HepG2 (cell line): ENCODE data around the gene CSTB. TPM values are rescaled to one million over a fixed set of nuclear protein-coding genes. Genes with fewer than 3 reads are reported as not detected.

Experiments used
- FOXO1 ChIP-seq: sonication (generic); formaldehyde crosslinking; IDR thresholded peaks from 2 replicates; pipeline ENCODE4 v1.4.0; 2020; ENCODE audit warnings: missing genetic modification reagents
- GFI1 ChIP-seq: sonication (generic); formaldehyde crosslinking; IDR thresholded peaks from 2 replicates; pipeline ENCODE4 v1.5.0; 2020; ENCODE audit warnings: missing genetic modification reagents, mild to moderate bottlenecking, borderline replicate concordance
- GPN1 ChIP-seq: sonication (generic); formaldehyde crosslinking; IDR thresholded peaks from 2 replicates; pipeline ENCODE4 v1.5.1; 2020; ENCODE audit warnings: missing genetic modification reagents, borderline replicate concordance
- KAT2B ChIP-seq: fragments of 150-350 bp; IDR thresholded peaks from 2 replicates; pipeline ENCODE4 v1.6.1; 2014; ENCODE audit warnings: low read depth, low read length, borderline replicate concordance
- MAX ChIP-seq: IDR thresholded peaks from 2 replicates; pipeline ENCODE4 v1.6.1; 2012; ENCODE audit warnings: inconsistent platforms
- MED13 ChIP-seq: sonication (generic); formaldehyde crosslinking; IDR thresholded peaks from 2 replicates; pipeline ENCODE4 v1.5.0; 2020; ENCODE audit warnings: missing genetic modification reagents
- MTF1 ChIP-seq: sonication (generic); formaldehyde crosslinking; IDR thresholded peaks from 2 replicates; pipeline ENCODE4 v1.5.0; 2020; ENCODE audit warnings: missing genetic modification reagents
- NFE2L1 ChIP-seq: sonication (generic); formaldehyde crosslinking; IDR thresholded peaks from 2 replicates; pipeline ENCODE4 v1.4.0; 2020; ENCODE audit warnings: missing genetic modification reagents, mild to moderate bottlenecking, borderline replicate concordance
- NFKBIZ ChIP-seq: IDR thresholded peaks from 2 replicates; pipeline ENCODE4 v1.6.1; 2018; ENCODE audit warnings: missing genetic modification reagents, missing compliant biosample characterization
- REXO4 ChIP-seq: sonication (generic); formaldehyde crosslinking; IDR thresholded peaks from 2 replicates; pipeline ENCODE4 v1.8.0; 2022; ENCODE audit warnings: missing genetic modification reagents, mild to moderate bottlenecking, borderline replicate concordance
- RNF219 ChIP-seq: sonication (generic); formaldehyde crosslinking; IDR thresholded peaks from 2 replicates; pipeline ENCODE4 v1.5.0; 2020; ENCODE audit warnings: mild to moderate bottlenecking, missing genetic modification reagents
- RORA ChIP-seq: sonication (generic); formaldehyde crosslinking; IDR thresholded peaks from 2 replicates; pipeline ENCODE4 v1.5.0; 2020; ENCODE audit warnings: mild to moderate bottlenecking, missing genetic modification reagents, moderate library complexity
- TRAFD1 ChIP-seq: sonication (generic); formaldehyde crosslinking; IDR thresholded peaks from 2 replicates; pipeline ENCODE4 v1.5.1; 2020; ENCODE audit warnings: missing genetic modification reagents, mild to moderate bottlenecking, borderline replicate concordance
- ZBTB20 ChIP-seq: sonication (generic); formaldehyde crosslinking; IDR thresholded peaks from 2 replicates; pipeline ENCODE4 v1.8.1; 2023; ENCODE audit warnings: missing genetic modification reagents, low read depth, mild to moderate bottlenecking, borderline replicate concordance
- ZKSCAN8 ChIP-seq: IDR thresholded peaks from 2 replicates; pipeline ENCODE4 v1.6.1; 2016; ENCODE audit warnings: borderline replicate concordance, missing genetic modification reagents, missing compliant biosample characterization
- ZNF331 ChIP-seq: sonication (generic); formaldehyde crosslinking; IDR thresholded peaks from 2 replicates; pipeline ENCODE4 v1.4.0; 2020; ENCODE audit warnings: missing genetic modification reagents
- ZNF33B ChIP-seq: sonication (generic); formaldehyde crosslinking; IDR thresholded peaks from 2 replicates; pipeline ENCODE4 v1.5.1; 2020; ENCODE audit warnings: mild to moderate bottlenecking, missing genetic modification reagents
- ZNF607 ChIP-seq: sonication (generic); formaldehyde crosslinking; IDR thresholded peaks from 2 replicates; pipeline ENCODE4 v1.5.1; 2020; ENCODE audit warnings: missing genetic modification reagents, mild to moderate bottlenecking, borderline replicate concordance
- ZNF614 ChIP-seq: IDR thresholded peaks from 2 replicates; pipeline ENCODE4 v1.6.1; 2018; ENCODE audit warnings: missing biosample characterization, missing genetic modification reagents, inconsistent platforms, borderline replicate concordance
- polyA plus RNA-seq, 8 experiments: library from polyadenylated mRNA; depleted of rRNA in 3 of 8; stranded (reverse) in 7 of 8; unstranded in 1 of 8; fragments of >200 nt; fragmentation: Illumina TruSeq in 4 of 8; extraction: Trizol in 4 of 8; gene quantifications; 2 replicates each; pipeline versions ENCODE4 v1.2.1 to v1.2.3, GENCODE V29; 2011 to 2016; ENCODE audit warnings: low read depth in 4 of 8, missing spikeins in 1 of 8, mixed read lengths in 1 of 8; ENCODE audit not compliant: insufficient read depth in 1 of 8
- total RNA-seq, 5 experiments: library from RNA; depleted of rRNA; stranded (reverse); fragments of >200 nt; fragmentation: Illumina TruSeq; extraction: Trizol; gene quantifications; 2 replicates each; pipeline ENCODE4 v1.2.3, GENCODE V29; 2016; ENCODE audit warnings: low read depth in 1 of 5
- TF ChIP-seq, protein P1 (sequence below): IDR thresholded peaks from 2 replicates; pipeline ENCODE4 v1.6.1; 2018; ENCODE audit warnings: missing genetic modification reagents
- TF ChIP-seq, protein P2 (sequence below): sonication (generic); formaldehyde crosslinking; IDR thresholded peaks from 2 replicates; pipeline ENCODE4 v1.5.0; 2020; ENCODE audit warnings: mild to moderate bottlenecking, low read depth, missing genetic modification reagents, borderline replicate concordance
- TF ChIP-seq, protein P3 (sequence below): sonication (generic); formaldehyde crosslinking; IDR thresholded peaks from 2 replicates; pipeline ENCODE4 v1.4.0; 2020; ENCODE audit warnings: missing genetic modification reagents

CSTB gene
- total and polyA plus RNA-seq, 2 of the 13 experiments (the other 11 are each of a cell fraction or from before 2014, with no cell fraction given): 11.7 to 94.1 TPM

DNA sequence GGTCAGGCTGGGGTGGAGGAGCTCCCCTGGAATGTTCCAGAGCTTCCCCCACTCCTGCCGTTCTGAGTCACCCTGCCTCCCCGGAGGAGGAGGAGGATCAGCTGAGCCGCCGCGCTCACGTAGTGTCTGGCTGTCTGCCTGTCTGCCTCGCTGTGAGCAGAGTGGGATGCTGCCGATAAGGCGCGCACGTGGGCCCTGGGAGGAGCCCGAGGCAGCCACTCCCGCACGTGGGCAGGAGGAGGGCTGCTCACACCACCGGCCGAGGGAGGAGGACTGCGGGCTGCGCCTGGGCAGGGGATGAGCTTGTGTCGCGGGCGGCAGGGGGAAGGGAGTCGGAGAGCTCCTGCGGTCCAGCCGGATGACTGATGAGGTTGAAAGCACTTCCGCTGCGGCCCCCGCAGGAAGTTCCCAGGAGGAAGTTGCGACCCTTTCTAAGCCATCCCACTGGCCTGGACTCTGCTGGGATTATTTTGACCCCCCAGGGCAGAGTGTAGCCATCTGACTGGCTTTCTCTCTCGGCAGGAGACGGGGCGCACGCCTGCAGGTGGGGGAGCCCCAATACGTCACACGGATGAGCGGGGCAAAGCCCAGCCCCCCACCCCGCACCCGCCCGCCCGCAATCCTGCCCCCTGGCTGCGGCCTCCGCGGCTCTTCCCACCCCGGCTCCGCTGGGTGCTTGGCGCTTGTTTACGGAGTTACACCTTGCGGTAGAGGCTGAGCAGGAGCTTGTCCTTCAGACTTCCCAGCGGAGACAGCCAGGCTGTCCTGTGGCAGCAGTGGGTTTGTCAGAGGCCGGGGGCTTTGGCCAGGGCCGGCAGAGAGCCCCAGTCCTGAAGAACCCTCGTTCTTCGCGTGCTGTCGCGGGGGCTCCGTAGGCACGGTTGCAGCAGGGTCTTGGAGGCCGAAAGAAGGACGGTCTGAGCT is 47.4 kb downstream of the CSTB start (continued):
- TF ChIP-seq, protein P1, sequence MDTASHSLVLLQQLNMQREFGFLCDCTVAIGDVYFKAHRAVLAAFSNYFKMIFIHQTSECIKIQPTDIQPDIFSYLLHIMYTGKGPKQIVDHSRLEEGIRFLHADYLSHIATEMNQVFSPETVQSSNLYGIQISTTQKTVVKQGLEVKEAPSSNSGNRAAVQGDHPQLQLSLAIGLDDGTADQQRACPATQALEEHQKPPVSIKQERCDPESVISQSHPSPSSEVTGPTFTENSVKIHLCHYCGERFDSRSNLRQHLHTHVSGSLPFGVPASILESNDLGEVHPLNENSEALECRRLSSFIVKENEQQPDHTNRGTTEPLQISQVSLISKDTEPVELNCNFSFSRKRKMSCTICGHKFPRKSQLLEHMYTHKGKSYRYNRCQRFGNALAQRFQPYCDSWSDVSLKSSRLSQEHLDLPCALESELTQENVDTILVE (CRISPR knock-in tag): peak; percentile 53; the same call in 1 of the 2 replicates
- TF ChIP-seq NFKBIZ (peak; percentile 80; the same call in 1 of the 2 replicates), NFE2L1 (CRISPR knock-in tag) (peak; percentile 70; the same call in 1 of the 2 replicates), ZNF33B (CRISPR knock-in tag) (peak; percentile 26; the same call in 1 of the 2 replicates), RORA (CRISPR knock-in tag) (no peak), GPN1 (no peak), MED13 (CRISPR knock-in tag) (no peak; the same call in 1 of the 2 replicates), FOXO1 (CRISPR knock-in tag) (peak; percentile 64; the same call in 1 of the 2 replicates), GFI1 (CRISPR knock-in tag) (peak; percentile 15; the same call in 1 of the 2 replicates), ZNF331 (peak; percentile 79), TRAFD1 (no peak), ZNF614 (CRISPR knock-in tag) (peak; percentile 67; the same call in 1 of the 2 replicates), MTF1 (CRISPR knock-in tag) (no peak), RNF219 (CRISPR knock-in tag) (no peak), REXO4 (no peak), ZNF607 (CRISPR knock-in tag) (peak; percentile 85), ZBTB20 (CRISPR knock-in tag) (peak; percentile 83; the same call in 1 of the 2 replicates), ZKSCAN8 (CRISPR knock-in tag) (0 out of 2 replicates have a peak, but pooled peaks have one; percentile 16), KAT2B (no peak), MAX (no peak)
- TF ChIP-seq, protein P2, sequence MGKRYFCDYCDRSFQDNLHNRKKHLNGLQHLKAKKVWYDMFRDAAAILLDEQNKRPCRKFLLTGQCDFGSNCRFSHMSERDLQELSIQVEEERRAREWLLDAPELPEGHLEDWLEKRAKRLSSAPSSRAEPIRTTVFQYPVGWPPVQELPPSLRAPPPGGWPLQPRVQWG (CRISPR knock-in tag): no peak
- TF ChIP-seq, protein P3, sequence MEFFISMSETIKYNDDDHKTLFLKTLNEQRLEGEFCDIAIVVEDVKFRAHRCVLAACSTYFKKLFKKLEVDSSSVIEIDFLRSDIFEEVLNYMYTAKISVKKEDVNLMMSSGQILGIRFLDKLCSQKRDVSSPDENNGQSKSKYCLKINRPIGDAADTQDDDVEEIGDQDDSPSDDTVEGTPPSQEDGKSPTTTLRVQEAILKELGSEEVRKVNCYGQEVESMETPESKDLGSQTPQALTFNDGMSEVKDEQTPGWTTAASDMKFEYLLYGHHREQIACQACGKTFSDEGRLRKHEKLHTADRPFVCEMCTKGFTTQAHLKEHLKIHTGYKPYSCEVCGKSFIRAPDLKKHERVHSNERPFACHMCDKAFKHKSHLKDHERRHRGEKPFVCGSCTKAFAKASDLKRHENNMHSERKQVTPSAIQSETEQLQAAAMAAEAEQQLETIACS: 0 out of 2 replicates have a peak, but pooled peaks have one; percentile 33
